ENCODE measurements around the gene MTUS2. TPM values are rescaled to one million over a fixed set of nuclear protein-coding genes. Genes with fewer than 3 reads are reported as not detected.

Gene MTUS2
- total and polyA plus RNA-seq, 2 experiments from 2014 or later, result 0.27 to 0.38 TPM

GRCh38 chr13:29522044-29522685 lies 702.0 kb downstream of the MTUS2 start:
- Mint-ChIP-seq H3K27ac (peak overlapping the region; percentile 27; the same call in 1 of the 2 replicates), H3K4me3 (no peak overlapping the region), H3K36me3 (ENCODE audit: low read depth) (peaks cover 84% of the 10 kb centered on the region), H3K9me3 (no peaks in the 10 kb centered on the region), H3K4me1 (0 out of 3 replicates have a peak, but pooled peaks cover 6% of the 10 kb centered on the region), H3K27me3 (ENCODE audit: insufficient read depth, low read depth, poor library complexity) (peaks cover 7% of the 10 kb centered on the region)
- Histone ChIP-seq H3K9me2 (ENCODE audit: insufficient read depth) (no peaks in the 10 kb centered on the region), H3F3A (replicated peaks; ENCODE audit: low read depth) (no peaks in the 10 kb centered on the region), H3K4me3 (no peak overlapping the region), H3K4me2 (no peak overlapping the region), H2AFZ (no peak overlapping the region), H3K27me3 (ENCODE audit: insufficient read depth) (no peaks in the 10 kb centered on the region), H3K36me3 (ENCODE audit: insufficient read depth) (peaks cover 34% of the 10 kb centered on the region), H3K79me2 (replicated peaks; ENCODE audit: insufficient read depth) (peaks cover 9% of the 10 kb centered on the region), H3K4me1 (ENCODE audit: insufficient read depth) (no peaks in the 10 kb centered on the region), H4K20me1 (replicated peaks; ENCODE audit: insufficient read depth) (peaks cover 23% of the 10 kb centered on the region), H3K27ac (ENCODE audit: low read depth) (no peak overlapping the region)
- DNase-seq (ENCODE audit: low spot score) (no peak), ATAC-seq (no peak)
- TF ChIP-seq POLR2AphosphoS5 (IDR thresholded peaks at IDR 0.05; ENCODE audit: low read depth) (no peak), CTCF (conservative IDR thresholded peaks at IDR 0.05; ENCODE audit: low read depth in 2 of 2) (no peak)

GRCh38 chr13:29523199-29523961 lies 703.2 kb downstream of the MTUS2 start:
- H3K27ac Mint-ChIP-seq, result no peak overlapping the region; the same call in 1 of the 2 replicates
- 0 out of 3 replicates have a peak, but pooled peaks cover 6% of the 10 kb centered on the region for H3K4me1 Mint-ChIP-seq
- ATAC-seq (no peak), DNase-seq (ENCODE audit: low spot score) (no peak)
- Histone ChIP-seq H3K27me3 (ENCODE audit: insufficient read depth) (no peaks in the 10 kb centered on the region), H4K20me1 (replicated peaks; ENCODE audit: insufficient read depth) (peaks cover 12% of the 10 kb centered on the region), H3K27ac (ENCODE audit: low read depth) (no peak overlapping the region), H2AFZ (no peak overlapping the region), H3K79me2 (replicated peaks; ENCODE audit: insufficient read depth) (peaks cover 15% of the 10 kb centered on the region), H3K36me3 (ENCODE audit: insufficient read depth) (peaks cover 27% of the 10 kb centered on the region), H3K9me2 (ENCODE audit: insufficient read depth) (no peaks in the 10 kb centered on the region), H3K4me3 (no peak overlapping the region), H3K4me1 (ENCODE audit: insufficient read depth) (no peaks in the 10 kb centered on the region), H3K4me2 (no peak overlapping the region), H3F3A (replicated peaks; ENCODE audit: low read depth) (no peaks in the 10 kb centered on the region)
- peaks cover 9% of the 10 kb centered on the region for H3K27me3 Mint-ChIP-seq (ENCODE audit: insufficient read depth, low read depth, poor library complexity)
- H3K36me3 Mint-ChIP-seq (ENCODE audit: low read depth), result peaks cover 84% of the 10 kb centered on the region
- no peak overlapping the region for H3K4me3 Mint-ChIP-seq
- H3K9me3 Mint-ChIP-seq, result no peaks in the 10 kb centered on the region
- TF ChIP-seq EZH2 (IDR thresholded peaks at IDR 0.05; ENCODE audit: low read depth, unreplicated experiment), result no peak
- TF ChIP-seq ZNF462 (CRISPR knock-in tag; IDR thresholded peaks at IDR 0.05), result no peak
- no peak for TF ChIP-seq CREB1 (CRISPR knock-in tag; IDR thresholded peaks at IDR 0.05; ENCODE audit: low read depth)
- no peak for TF ChIP-seq ETS1 (IDR thresholded peaks at IDR 0.05)
- TF ChIP-seq JUNB (IDR thresholded peaks at IDR 0.05; ENCODE audit: unreplicated experiment), result no peak
- no peak for TF ChIP-seq NANOG (IDR thresholded peaks at IDR 0.05; ENCODE audit: borderline replicate concordance)
- TF ChIP-seq ZNF331 (CRISPR knock-in tag; IDR thresholded peaks at IDR 0.05; ENCODE audit: low read depth), result no peak
